SK-N-SH (cell line): ENCODE measurements around the gene CCDC91.

ENCODE experiments used
- EP300 ChIP-seq, 2 experiments: IDR thresholded peaks; 2 replicates each; pipeline versions ENCODE4 v1.4.0 to v1.6.1; 2012; ENCODE audit warnings: borderline replicate concordance in 1 of 2, low read depth in 1 of 2, low read length in 1 of 2
- EZH2phosphoT487 ChIP-seq: fragments of 200-600 bp; sonication (generic); IDR thresholded peaks from 2 replicates; pipeline ENCODE4 v1.6.1; 2017; ENCODE audit warnings: low read depth, mixed run types, mild to moderate bottlenecking, antibody characterized with exemption, moderate library complexity, borderline replicate concordance
- FOXJ3 ChIP-seq: sonication (generic); formaldehyde crosslinking; IDR thresholded peaks from 2 replicates; pipeline ENCODE4 v1.5.1; 2020; ENCODE audit warnings: mild to moderate bottlenecking, missing genetic modification reagents
- POLR2AphosphoS5 ChIP-seq: IDR thresholded peaks from 2 replicates; pipeline ENCODE4 v1.6.1; 2012; ENCODE audit warnings: low read depth, low read length
- TAF1 ChIP-seq: IDR thresholded peaks from 2 replicates; pipeline ENCODE4 v1.6.1; 2012; ENCODE audit warnings: low read depth, mild to moderate bottlenecking, low read length, moderate library complexity, borderline replicate concordance
- TF ChIP-seq, protein P1 (sequence below): fragments of 200-600 bp; sonication (generic); IDR thresholded peaks from 2 replicates; pipeline ENCODE4 v1.6.1; 2017; ENCODE audit warnings: antibody characterized with exemption, mild to moderate bottlenecking, moderate library complexity
- TF ChIP-seq, protein P2 (sequence below): IDR thresholded peaks from 2 replicates; pipeline ENCODE4 v1.4.0; 2012; ENCODE audit warnings: low read depth, borderline replicate concordance
- TF ChIP-seq, protein P3 (sequence below): IDR thresholded peaks from 2 replicates; pipeline ENCODE4 v1.6.1; 2012; ENCODE audit warnings: mild to moderate bottlenecking, low read depth, low read length, moderate library complexity
- TF ChIP-seq, protein P4 (sequence below): IDR thresholded peaks from 2 replicates; pipeline ENCODE4 v1.4.0; 2012; ENCODE audit warnings: low read depth, borderline replicate concordance
- TF ChIP-seq, protein P5 (sequence below): IDR thresholded peaks from 2 replicates; pipeline ENCODE4 v1.4.0; 2012; ENCODE audit warnings: low read depth

DNA sequence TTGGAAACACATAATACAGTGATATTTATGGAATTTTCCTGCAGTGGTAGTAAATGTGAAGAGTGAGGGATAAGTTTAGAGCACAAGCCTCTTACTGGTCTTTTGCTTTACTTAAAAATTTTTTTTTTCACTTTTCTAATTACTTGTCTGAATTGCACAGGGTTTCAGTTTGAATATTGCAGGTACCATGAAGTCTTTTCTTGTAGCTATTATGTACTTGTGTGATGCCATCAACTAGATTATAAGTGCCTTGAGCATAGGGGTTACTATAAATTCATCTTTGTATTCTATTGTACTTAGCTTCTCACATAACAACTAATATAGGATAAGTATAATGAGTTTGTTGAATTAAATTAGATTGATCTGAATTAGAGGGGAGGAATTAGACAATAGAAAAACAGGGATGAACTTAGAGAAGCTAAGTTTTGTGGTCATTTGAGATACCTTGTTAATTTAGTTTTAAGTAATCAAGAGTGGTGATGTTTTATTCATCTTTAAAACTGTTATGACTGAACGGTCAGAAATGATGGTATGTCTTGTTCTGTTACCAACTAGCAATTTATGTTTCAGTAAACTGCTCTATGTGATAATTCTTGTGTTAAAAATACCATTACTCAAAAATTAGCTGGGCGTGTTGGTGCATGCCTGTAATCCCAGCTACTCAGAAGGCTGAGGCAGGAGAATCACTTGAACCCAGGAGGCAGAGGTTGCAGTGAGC, 42.1 kb downstream of the CCDC91 start:
- no peak for TF ChIP-seq POLR2AphosphoS5
- TF ChIP-seq, protein P1, sequence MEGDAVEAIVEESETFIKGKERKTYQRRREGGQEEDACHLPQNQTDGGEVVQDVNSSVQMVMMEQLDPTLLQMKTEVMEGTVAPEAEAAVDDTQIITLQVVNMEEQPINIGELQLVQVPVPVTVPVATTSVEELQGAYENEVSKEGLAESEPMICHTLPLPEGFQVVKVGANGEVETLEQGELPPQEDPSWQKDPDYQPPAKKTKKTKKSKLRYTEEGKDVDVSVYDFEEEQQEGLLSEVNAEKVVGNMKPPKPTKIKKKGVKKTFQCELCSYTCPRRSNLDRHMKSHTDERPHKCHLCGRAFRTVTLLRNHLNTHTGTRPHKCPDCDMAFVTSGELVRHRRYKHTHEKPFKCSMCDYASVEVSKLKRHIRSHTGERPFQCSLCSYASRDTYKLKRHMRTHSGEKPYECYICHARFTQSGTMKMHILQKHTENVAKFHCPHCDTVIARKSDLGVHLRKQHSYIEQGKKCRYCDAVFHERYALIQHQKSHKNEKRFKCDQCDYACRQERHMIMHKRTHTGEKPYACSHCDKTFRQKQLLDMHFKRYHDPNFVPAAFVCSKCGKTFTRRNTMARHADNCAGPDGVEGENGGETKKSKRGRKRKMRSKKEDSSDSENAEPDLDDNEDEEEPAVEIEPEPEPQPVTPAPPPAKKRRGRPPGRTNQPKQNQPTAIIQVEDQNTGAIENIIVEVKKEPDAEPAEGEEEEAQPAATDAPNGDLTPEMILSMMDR = no peak
- no peak for TF ChIP-seq TAF1
- TF ChIP-seq, protein P2, sequence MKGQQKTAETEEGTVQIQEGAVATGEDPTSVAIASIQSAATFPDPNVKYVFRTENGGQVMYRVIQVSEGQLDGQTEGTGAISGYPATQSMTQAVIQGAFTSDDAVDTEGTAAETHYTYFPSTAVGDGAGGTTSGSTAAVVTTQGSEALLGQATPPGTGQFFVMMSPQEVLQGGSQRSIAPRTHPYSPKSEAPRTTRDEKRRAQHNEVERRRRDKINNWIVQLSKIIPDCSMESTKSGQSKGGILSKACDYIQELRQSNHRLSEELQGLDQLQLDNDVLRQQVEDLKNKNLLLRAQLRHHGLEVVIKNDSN = no peak
- TF ChIP-seq, protein P3, sequence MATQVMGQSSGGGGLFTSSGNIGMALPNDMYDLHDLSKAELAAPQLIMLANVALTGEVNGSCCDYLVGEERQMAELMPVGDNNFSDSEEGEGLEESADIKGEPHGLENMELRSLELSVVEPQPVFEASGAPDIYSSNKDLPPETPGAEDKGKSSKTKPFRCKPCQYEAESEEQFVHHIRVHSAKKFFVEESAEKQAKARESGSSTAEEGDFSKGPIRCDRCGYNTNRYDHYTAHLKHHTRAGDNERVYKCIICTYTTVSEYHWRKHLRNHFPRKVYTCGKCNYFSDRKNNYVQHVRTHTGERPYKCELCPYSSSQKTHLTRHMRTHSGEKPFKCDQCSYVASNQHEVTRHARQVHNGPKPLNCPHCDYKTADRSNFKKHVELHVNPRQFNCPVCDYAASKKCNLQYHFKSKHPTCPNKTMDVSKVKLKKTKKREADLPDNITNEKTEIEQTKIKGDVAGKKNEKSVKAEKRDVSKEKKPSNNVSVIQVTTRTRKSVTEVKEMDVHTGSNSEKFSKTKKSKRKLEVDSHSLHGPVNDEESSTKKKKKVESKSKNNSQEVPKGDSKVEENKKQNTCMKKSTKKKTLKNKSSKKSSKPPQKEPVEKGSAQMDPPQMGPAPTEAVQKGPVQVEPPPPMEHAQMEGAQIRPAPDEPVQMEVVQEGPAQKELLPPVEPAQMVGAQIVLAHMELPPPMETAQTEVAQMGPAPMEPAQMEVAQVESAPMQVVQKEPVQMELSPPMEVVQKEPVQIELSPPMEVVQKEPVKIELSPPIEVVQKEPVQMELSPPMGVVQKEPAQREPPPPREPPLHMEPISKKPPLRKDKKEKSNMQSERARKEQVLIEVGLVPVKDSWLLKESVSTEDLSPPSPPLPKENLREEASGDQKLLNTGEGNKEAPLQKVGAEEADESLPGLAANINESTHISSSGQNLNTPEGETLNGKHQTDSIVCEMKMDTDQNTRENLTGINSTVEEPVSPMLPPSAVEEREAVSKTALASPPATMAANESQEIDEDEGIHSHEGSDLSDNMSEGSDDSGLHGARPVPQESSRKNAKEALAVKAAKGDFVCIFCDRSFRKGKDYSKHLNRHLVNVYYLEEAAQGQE = no peak
- TF ChIP-seq, protein P4, sequence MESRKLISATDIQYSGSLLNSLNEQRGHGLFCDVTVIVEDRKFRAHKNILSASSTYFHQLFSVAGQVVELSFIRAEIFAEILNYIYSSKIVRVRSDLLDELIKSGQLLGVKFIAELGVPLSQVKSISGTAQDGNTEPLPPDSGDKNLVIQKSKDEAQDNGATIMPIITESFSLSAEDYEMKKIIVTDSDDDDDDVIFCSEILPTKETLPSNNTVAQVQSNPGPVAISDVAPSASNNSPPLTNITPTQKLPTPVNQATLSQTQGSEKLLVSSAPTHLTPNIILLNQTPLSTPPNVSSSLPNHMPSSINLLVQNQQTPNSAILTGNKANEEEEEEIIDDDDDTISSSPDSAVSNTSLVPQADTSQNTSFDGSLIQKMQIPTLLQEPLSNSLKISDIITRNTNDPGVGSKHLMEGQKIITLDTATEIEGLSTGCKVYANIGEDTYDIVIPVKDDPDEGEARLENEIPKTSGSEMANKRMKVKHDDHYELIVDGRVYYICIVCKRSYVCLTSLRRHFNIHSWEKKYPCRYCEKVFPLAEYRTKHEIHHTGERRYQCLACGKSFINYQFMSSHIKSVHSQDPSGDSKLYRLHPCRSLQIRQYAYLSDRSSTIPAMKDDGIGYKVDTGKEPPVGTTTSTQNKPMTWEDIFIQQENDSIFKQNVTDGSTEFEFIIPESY = no peak
- no peak for TF ChIP-seq EZH2phosphoT487
- no peak for TF ChIP-seq EP300 (IDR thresholded peaks at IDR 0.05; ENCODE audit: borderline replicate concordance in 1 of 2, low read depth in 1 of 2, low read length in 1 of 2)
- TF ChIP-seq, protein P5, sequence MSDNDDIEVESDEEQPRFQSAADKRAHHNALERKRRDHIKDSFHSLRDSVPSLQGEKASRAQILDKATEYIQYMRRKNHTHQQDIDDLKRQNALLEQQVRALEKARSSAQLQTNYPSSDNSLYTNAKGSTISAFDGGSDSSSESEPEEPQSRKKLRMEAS = no peak
- TF ChIP-seq FOXJ3 (CRISPR knock-in tag) = no peak
